AG10803 (cell line): ENCODE results near the gene WDR33.

ENCODE experiments used
- DNase-seq: peaks from one replicate; pipeline ENCODE4 v3.0.0; 2010; ENCODE audit warnings: low read depth
- H3K4me3 ChIP-seq: 2 replicates; pipeline ENCODE4 v1.5.1; 2011; ENCODE audit warnings: mild to moderate bottlenecking, low read length, control low read depth
- CTCF ChIP-seq: conservative IDR thresholded peaks from 2 replicates; pipeline ENCODE4 v1.5.1; 2011; ENCODE audit warnings: mild to moderate bottlenecking, low read length, control low read depth, inconsistent platforms

WDR33 gene

GRCh38 chr2:127700527-127701192 is 110.3 kb downstream of the WDR33 start:
- H3K4me3 ChIP-seq, result peak overlapping the region; percentile 86
- DNase-seq, result no peak
- no peak for TF ChIP-seq CTCF

GRCh38 chr2:127698553-127699355 is 112.2 kb downstream of the WDR33 start:
- TF ChIP-seq CTCF, result no peak
- no peak for DNase-seq
- H3K4me3 ChIP-seq, result no peak overlapping the region

GRCh38 chr2:127697482-127698180 is 113.3 kb downstream of the WDR33 start:
- DNase-seq, result no peak
- no peak overlapping the region for H3K4me3 ChIP-seq
- TF ChIP-seq CTCF, result no peak

GRCh38 chr2:127695491-127696472 is 115.2 kb downstream of the WDR33 start:
- peak; percentile 53 for DNase-seq
- peak; percentile 56 for TF ChIP-seq CTCF
- peak overlapping the region; percentile 43 for H3K4me3 ChIP-seq

GRCh38 chr2:127694986-127695385 is 116.0 kb downstream of the WDR33 start:
- H3K4me3 ChIP-seq, result no peak overlapping the region
- no peak for TF ChIP-seq CTCF
- no peak for DNase-seq

- TF ChIP-seq CTCF, result no peak
- DNase-seq, result no peak
- no peak overlapping the region for H3K4me3 ChIP-seq
Measured at GRCh38 chr2:127690696-127691095, 120.3 kb downstream of the WDR33 start.
